Amygdala (tissue), 56 donors: ENCODE results near the gene ARHGAP31.
"Not testable (repeated sequence)": the region's sequence is repeated elsewhere in the genome, so short reads cannot be mapped to it uniquely, and the experiment has no call there.

ENCODE experiments used
- DNase-seq, 56 donors: peaks; one replicate each; lab custom pipeline; 2025; lab: John Stamatoyannopoulos, UW

ARHGAP31 gene

GRCh38 chr3:119293105-119293870 is 895 bp upstream of the ARHGAP31 start:
- DNase-seq: peak in 1 of 56 donors; percentile 47

GRCh38 chr3:119294696-119295671 is 801 bp downstream of the ARHGAP31 start:
- peak in 8 of 56 donors; percentile 23 to 44 (median 32) for DNase-seq

GRCh38 chr3:119295816-119296726 is 1.9 kb downstream of the ARHGAP31 start:
- no peak for DNase-seq

- no peak for DNase-seq
Observed at GRCh38 chr3:119296727-119297122, 2.5 kb downstream of the ARHGAP31 start.

- DNase-seq: no peak
Observed at GRCh38 chr3:119297169-119297568, 3.0 kb downstream of the ARHGAP31 start.

- DNase-seq: no peak
Observed at GRCh38 chr3:119298565-119298941, 4.4 kb downstream of the ARHGAP31 start.

- DNase-seq: peak in 13 of 56 donors; percentile 7 to 39 (median 17)
Observed at GRCh38 chr3:119300991-119301391, 6.8 kb downstream of the ARHGAP31 start.

GRCh38 chr3:119301662-119302061 is 7.5 kb downstream of the ARHGAP31 start:
- DNase-seq: peak in 6 of 56 donors; percentile 5 to 46 (median 10)

GRCh38 chr3:119302697-119303551 is 8.7 kb downstream of the ARHGAP31 start:
- no peak for DNase-seq

- no peak for DNase-seq
Observed at GRCh38 chr3:119304201-119304713, 10.1 kb downstream of the ARHGAP31 start.

- DNase-seq: no peak
Observed at GRCh38 chr3:119305286-119305685, 11.1 kb downstream of the ARHGAP31 start.

GRCh38 chr3:119306378-119306777 is 12.2 kb downstream of the ARHGAP31 start:
- DNase-seq: not testable (repeated sequence)

- no peak for DNase-seq
Observed at GRCh38 chr3:119308355-119308754, 14.2 kb downstream of the ARHGAP31 start.

- no peak for DNase-seq
Observed at GRCh38 chr3:119309591-119309990, 15.4 kb downstream of the ARHGAP31 start.

GRCh38 chr3:119310071-119310470 is 15.9 kb downstream of the ARHGAP31 start:
- DNase-seq: peak in 2 of 56 donors; percentile 16 to 27

GRCh38 chr3:119311081-119311925 is 17.1 kb downstream of the ARHGAP31 start:
- DNase-seq: no peak

GRCh38 chr3:119313461-119313860 is 19.3 kb downstream of the ARHGAP31 start:
- DNase-seq: no peak

- no peak for DNase-seq
Observed at GRCh38 chr3:119314821-119315220, 20.6 kb downstream of the ARHGAP31 start.
